Adrenal gland (tissue), 5 donors: ENCODE measurements around the gene THRA.

ENCODE experiments used
- POLR2A ChIP-seq, 2 donors: fragments of 450-650 bp; IDR thresholded peaks; one replicate each; pipeline ENCODE4 v1.6.1; 2017; ENCODE audit warnings: antibody characterized with exemption in 2 of 2, mild to moderate bottlenecking in 2 of 2, moderate library complexity in 1 of 2
- TF ChIP-seq, protein P1 (sequence below), 6 experiments: fragments of 450-650 bp in 4 of 6; fragments of 200-600 bp in 2 of 6; sonication (generic) in 1 of 6; IDR thresholded peaks; 1 replicate in 5 of 6; 2 replicates in 1 of 6; pipeline versions ENCODE4 v1.5.1 to v1.8.0; 2016 to 2021; ENCODE audit warnings: antibody characterized with exemption in 6 of 6, mild to moderate bottlenecking in 2 of 6, moderate library complexity in 1 of 6
- donor health status: DM: no; HTN: no; CAD: no.

DNA sequence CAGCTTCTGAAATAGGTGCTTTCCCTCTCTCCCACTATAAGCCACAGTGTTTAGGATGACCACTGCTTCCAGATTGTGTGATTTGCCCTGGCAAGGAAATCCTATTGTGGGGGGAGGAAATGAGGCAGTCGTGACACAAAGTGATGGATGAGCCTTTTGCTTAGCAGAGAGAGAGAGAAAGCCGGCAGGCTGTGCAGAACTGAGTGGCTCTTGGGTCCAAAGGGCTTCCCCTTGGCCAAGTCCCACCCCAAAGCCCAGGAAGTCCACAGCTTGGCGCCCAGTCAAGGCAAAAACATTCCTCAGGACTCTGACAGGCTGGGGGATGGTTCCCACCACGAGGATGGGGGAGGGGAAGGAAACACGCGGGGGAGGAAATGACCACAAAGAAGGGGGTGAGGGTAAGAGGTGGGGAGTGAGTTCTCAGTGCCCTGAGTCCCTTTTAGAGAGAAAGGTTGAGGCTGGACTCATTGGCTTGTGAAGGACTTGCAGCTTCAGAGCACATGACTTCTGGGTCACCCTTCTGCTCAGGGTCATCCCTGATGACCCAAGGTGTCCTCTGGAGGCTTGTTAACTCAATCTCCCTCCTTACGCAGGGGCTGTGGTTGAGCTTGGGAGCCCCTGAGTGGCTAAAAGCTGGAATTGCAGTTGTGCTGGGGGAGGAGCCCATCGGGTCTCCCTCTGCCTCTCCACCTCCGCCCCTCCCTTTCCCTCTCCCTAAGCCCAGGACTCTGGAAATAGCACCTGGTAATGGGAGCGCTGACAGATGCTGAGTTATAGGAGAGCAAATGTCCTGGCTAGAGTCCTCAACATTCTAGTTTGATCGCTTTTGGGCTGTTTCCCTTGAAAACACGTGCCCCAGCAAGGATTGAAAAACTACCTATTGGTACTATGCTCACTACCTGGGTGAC is 48.7 kb downstream of the THRA start:
- TF ChIP-seq, protein P1, sequence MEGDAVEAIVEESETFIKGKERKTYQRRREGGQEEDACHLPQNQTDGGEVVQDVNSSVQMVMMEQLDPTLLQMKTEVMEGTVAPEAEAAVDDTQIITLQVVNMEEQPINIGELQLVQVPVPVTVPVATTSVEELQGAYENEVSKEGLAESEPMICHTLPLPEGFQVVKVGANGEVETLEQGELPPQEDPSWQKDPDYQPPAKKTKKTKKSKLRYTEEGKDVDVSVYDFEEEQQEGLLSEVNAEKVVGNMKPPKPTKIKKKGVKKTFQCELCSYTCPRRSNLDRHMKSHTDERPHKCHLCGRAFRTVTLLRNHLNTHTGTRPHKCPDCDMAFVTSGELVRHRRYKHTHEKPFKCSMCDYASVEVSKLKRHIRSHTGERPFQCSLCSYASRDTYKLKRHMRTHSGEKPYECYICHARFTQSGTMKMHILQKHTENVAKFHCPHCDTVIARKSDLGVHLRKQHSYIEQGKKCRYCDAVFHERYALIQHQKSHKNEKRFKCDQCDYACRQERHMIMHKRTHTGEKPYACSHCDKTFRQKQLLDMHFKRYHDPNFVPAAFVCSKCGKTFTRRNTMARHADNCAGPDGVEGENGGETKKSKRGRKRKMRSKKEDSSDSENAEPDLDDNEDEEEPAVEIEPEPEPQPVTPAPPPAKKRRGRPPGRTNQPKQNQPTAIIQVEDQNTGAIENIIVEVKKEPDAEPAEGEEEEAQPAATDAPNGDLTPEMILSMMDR (IDR thresholded peaks at IDR 0.05), result peak; percentile 69 to 96 (median 92)
- TF ChIP-seq POLR2A (IDR thresholded peaks at IDR 0.05), result peak in 1 of 2 donors; percentile 94
